ENCODE results near the gene CNTFR.

The CNTFR gene

DNA sequence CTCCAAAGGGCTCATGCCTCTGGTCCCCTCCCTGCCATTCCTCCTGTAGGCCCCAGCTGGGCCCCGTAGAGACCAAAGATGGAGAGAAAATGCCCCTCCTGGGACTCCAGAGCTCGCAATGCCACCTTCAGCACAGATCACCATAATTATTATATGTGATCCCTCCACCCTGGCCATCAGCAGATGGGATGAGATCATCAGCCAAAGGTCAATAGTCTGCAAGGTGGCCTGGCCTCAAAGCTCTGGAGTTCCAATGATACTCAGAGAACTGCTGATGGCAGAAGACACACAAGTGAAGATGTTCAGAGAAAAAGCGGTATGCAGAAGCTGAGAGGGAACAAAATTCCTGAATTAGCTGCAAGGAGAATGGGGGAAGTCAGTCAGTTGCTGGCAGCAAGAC lies 17.4 kb upstream of the CNTFR start:
- TF ChIP-seq, protein P1, sequence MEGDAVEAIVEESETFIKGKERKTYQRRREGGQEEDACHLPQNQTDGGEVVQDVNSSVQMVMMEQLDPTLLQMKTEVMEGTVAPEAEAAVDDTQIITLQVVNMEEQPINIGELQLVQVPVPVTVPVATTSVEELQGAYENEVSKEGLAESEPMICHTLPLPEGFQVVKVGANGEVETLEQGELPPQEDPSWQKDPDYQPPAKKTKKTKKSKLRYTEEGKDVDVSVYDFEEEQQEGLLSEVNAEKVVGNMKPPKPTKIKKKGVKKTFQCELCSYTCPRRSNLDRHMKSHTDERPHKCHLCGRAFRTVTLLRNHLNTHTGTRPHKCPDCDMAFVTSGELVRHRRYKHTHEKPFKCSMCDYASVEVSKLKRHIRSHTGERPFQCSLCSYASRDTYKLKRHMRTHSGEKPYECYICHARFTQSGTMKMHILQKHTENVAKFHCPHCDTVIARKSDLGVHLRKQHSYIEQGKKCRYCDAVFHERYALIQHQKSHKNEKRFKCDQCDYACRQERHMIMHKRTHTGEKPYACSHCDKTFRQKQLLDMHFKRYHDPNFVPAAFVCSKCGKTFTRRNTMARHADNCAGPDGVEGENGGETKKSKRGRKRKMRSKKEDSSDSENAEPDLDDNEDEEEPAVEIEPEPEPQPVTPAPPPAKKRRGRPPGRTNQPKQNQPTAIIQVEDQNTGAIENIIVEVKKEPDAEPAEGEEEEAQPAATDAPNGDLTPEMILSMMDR (IDR thresholded peaks at IDR 0.05; ENCODE audit: control insufficient read depth, insufficient read depth, low read depth, low read length, missing control alignments) = no peak
- no peak overlapping the region for H3K4me3 ChIP-seq (ENCODE audit: control insufficient read depth, low read depth, low read length)
- DNase-seq (ENCODE audit: low read depth) = no peak

DNA sequence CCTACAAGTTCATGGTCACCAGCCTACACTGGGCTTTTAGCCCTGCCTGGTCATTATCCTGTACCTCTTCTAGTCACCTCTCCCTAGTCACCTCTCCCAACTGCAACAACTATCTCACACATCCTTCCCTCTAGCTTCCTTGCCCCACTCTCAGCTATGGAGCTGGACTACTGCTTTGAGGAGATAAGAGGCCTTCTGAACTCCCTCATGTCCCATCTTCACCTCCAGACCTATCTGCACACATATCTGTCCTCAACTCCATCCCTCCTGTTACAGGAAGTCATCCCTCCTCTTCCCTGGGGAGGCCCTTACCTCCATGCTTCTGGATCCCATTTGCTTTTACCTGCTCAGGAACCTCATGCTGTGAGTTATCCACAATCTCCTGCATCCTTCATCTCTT lies 16.7 kb upstream of the CNTFR start:
- no peak for DNase-seq (ENCODE audit: low read depth)
- TF ChIP-seq, protein P1 (IDR thresholded peaks at IDR 0.05; ENCODE audit: control insufficient read depth, insufficient read depth, low read depth, low read length, missing control alignments) = no peak
- H3K4me3 ChIP-seq (ENCODE audit: control insufficient read depth, low read depth, low read length) = no peak overlapping the region

DNA sequence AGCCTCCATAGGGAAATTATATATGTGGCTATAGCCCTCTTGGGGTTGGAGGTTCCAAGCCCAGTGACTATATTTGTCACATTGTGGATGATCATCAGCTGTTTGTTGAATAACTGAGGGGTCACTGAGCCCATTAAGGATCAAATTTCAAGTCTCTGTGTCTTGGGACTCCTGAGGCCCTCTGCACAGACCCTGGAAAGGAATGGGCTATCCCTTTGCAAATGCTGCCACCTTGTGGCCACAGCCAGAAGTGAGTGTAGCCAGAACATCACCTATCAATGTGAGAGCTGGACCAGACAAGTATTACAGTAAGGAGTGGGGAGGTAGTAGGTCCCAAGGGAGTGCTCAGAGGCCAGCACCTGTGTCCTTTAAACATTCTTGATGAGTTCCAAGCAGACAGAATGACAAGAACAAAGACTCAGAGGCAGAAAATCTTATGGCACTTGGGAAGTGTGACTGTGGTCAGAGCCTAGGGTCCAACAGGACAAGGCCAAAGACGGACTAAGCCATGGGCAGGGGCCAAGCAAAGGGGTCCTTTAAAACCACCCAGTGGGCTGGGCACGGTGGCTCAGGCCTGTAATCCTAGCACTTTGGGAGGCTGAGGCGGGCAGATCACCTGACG lies 14.2 kb upstream of the CNTFR start:
- no peak for DNase-seq (ENCODE audit: low read depth)
- TF ChIP-seq, protein P1 (IDR thresholded peaks at IDR 0.05; ENCODE audit: control insufficient read depth, insufficient read depth, low read depth, low read length, missing control alignments) = peak; percentile 88
- no peak overlapping the region for H3K4me3 ChIP-seq (ENCODE audit: control insufficient read depth, low read depth, low read length)

DNA sequence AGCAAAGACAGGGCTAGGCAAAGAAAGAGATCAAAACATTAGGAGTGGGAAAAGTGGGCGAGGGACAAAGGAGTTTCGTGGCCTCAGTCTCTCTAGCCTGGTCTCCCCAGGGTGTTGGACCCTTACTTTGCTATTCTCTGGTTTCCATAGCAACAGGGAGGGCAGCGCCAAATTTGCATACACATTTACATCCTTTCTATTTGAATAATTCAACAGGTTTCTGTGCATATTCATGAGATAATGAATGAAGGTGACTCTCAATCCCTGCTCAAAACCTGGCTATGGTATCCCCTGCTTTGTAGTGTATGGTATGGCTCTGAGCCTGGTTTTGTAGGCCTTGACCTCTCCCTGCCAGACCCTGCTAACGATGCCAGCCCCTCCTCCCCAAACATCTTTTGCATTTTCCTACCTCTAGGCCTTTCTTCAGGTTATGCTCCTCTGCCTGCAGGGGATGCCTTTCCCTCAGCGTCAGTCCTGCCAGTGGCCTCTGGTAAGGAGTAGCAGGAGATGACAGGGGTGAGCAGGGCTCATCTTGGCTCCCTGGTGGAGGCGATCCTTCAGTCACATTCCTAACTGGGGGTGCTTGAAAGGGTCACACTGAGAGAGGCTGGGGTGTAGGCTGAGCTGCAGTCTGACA lies 12.5 kb upstream of the CNTFR start:
- TF ChIP-seq, protein P1 (IDR thresholded peaks at IDR 0.05; ENCODE audit: control insufficient read depth, insufficient read depth, low read depth, low read length, missing control alignments) = no peak
- no peak overlapping the region for H3K4me3 ChIP-seq (ENCODE audit: control insufficient read depth, low read depth, low read length)
- no peak for DNase-seq (ENCODE audit: low read depth)

DNA sequence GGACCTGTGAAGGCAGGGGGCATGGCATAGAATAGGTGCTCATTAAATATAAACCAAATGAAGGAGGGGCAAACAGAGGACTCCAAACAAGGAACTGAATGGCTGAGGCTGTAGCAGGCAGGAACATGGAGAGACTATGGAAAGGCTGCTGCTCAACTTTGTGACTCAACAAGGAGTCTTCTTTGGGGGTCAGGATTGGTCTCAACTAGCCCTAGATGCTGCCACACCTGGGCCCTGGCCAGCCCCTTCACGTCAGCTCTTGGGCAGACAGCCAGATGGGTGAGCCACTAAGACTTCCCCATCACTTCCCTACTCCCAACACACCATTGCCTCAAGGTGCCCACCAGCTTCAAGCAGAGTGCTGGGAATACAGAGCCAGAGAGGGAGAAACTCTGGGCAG lies 11.4 kb upstream of the CNTFR start:
- H3K4me3 ChIP-seq (ENCODE audit: control insufficient read depth, low read depth, low read length) = no peak overlapping the region
- DNase-seq (ENCODE audit: low read depth) = no peak
- TF ChIP-seq, protein P1 (IDR thresholded peaks at IDR 0.05; ENCODE audit: control insufficient read depth, insufficient read depth, low read depth, low read length, missing control alignments) = no peak

- TF ChIP-seq, protein P1 (IDR thresholded peaks at IDR 0.05; ENCODE audit: control insufficient read depth, insufficient read depth, low read depth, low read length, missing control alignments) = no peak
- no peak overlapping the region for H3K4me3 ChIP-seq (ENCODE audit: control insufficient read depth, low read depth, low read length)
- DNase-seq (ENCODE audit: low read depth) = no peak
Observed at GRCh38 chr9:34599546-34599945, 10.0 kb upstream of the CNTFR start.

All from AG09309 (cell line).